Testis (tissue), 3 donors: ENCODE results near the gene MTOR. TPM values are rescaled to one million over a fixed set of nuclear protein-coding genes. Genes with fewer than 3 reads are reported as not detected.
"Not testable (repeated sequence)": the region's sequence is repeated elsewhere in the genome, so short reads cannot be mapped to it uniquely, and the experiment has no call there.

Experiments
- DNase-seq: peaks from one replicate; pipeline ENCODE4 v3.0.0-alpha.2; 2019
- H3K27ac ChIP-seq, 2 donors: fragments of 200-600 bp; sonication (generic); one replicate each; pipeline ENCODE4 v1.5.1; 2019
- H3K27me3 ChIP-seq: fragments of 200-600 bp; sonication (generic); one replicate; pipeline ENCODE4 v1.5.1; 2019
- H3K36me3 ChIP-seq: fragments of 200-600 bp; sonication (generic); one replicate; pipeline ENCODE4 v1.5.1; 2017; ENCODE audit warnings: low read depth; ENCODE audit errors: missing control alignments
- H3K4me1 ChIP-seq: fragments of 200-600 bp; sonication (generic); one replicate; pipeline ENCODE4 v1.5.1; 2019
- H3K4me3 ChIP-seq, 2 donors: fragments of 200-600 bp; sonication (generic); one replicate each; pipeline ENCODE4 v1.5.1; 2017 to 2019
- H3K9me3 ChIP-seq: fragments of 200-600 bp; sonication (generic); one replicate; pipeline ENCODE4 v1.5.1; 2017
- POLR2A ChIP-seq: fragments of 450-650 bp; IDR thresholded peaks from one replicate; pipeline ENCODE4 v1.6.1; 2017; ENCODE audit warnings: antibody characterized with exemption, mild to moderate bottlenecking, moderate library complexity
- WGBS, 2 donors: methylation state at CpG; one replicate each; pipeline ENCODE4 v1.1.5; 2018; 5-methylcytosine and 5-hydroxymethylcytosine counted together
- intact Hi-C: fragments of 100-400 bp; cut with DNase I; formaldehyde crosslinking; loops from one replicate; pipeline ENCODE4 v1.15.1; 2023; ENCODE audit warnings: low total_unique reads
- polyA plus RNA-seq: library from polyadenylated mRNA; stranded (reverse); fragments of 350-450 nt; fragmentation: Illumina TruSeq; extraction: RNeasy Lipid Tissue Mini Kit (QIAGEN cat#74804); gene quantifications from one replicate; pipeline ENCODE4 v1.2.3, GENCODE V29; 2014; ENCODE audit warnings: low read depth, low replicate concordance; ENCODE audit not compliant: insufficient read depth
- total RNA-seq, 2 donors: library from RNA; depleted of rRNA; stranded (reverse); fragments of >200 nt; gene quantifications; one replicate each; pipeline ENCODE4 v1.2.3, GENCODE V29; 2016
- TF ChIP-seq, protein P1 (sequence below), 3 experiments: fragments of 450-650 bp in 2 of 3; fragments of 200-600 bp in 1 of 3; sonication (generic) in 1 of 3; IDR thresholded peaks; one replicate each; pipeline ENCODE4 v1.5.1; 2016 to 2019; ENCODE audit warnings: antibody characterized with exemption in 3 of 3, mild to moderate bottlenecking in 2 of 3, moderate library complexity in 1 of 3

MTOR gene
- total and polyA plus RNA-seq, 3 donors from 2014 or later = 83.3 to 129 (median 108) TPM

DNA sequence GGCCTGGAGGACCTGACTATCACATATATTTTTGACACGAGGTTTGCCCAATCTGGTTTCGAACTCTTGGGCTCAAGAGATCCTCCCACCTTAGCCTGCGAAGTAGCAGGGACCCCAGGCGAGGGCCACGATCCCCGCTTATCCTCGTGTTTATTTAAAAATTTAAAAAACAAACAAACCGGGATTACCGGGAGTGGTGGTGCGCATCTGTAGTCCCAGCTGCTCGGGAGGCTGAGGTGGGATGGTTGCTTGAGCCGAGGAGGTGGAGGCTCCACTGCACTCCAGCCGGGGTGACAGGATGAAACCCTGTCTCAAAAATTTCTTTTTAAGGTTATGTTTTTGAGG, 162.2 kb downstream of the MTOR start:
- no peaks in the 10 kb centered on the region for H3K9me3 ChIP-seq
- intact Hi-C loops = no loop called here
- TF ChIP-seq, protein P1, sequence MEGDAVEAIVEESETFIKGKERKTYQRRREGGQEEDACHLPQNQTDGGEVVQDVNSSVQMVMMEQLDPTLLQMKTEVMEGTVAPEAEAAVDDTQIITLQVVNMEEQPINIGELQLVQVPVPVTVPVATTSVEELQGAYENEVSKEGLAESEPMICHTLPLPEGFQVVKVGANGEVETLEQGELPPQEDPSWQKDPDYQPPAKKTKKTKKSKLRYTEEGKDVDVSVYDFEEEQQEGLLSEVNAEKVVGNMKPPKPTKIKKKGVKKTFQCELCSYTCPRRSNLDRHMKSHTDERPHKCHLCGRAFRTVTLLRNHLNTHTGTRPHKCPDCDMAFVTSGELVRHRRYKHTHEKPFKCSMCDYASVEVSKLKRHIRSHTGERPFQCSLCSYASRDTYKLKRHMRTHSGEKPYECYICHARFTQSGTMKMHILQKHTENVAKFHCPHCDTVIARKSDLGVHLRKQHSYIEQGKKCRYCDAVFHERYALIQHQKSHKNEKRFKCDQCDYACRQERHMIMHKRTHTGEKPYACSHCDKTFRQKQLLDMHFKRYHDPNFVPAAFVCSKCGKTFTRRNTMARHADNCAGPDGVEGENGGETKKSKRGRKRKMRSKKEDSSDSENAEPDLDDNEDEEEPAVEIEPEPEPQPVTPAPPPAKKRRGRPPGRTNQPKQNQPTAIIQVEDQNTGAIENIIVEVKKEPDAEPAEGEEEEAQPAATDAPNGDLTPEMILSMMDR (IDR thresholded peaks at IDR 0.05) = no peak
- TF ChIP-seq POLR2A = no peak
- peak overlapping the region; percentile 86 to 98 for H3K4me3 ChIP-seq
- no peaks in the 10 kb centered on the region for H3K27me3 ChIP-seq
- H3K36me3 ChIP-seq = no peaks in the 10 kb centered on the region
- H3K4me1 ChIP-seq = peaks cover 4% of the 10 kb centered on the region
- 33 to 36% methylated on average over 13 of the region's 13 CpGs for WGBS, 2 donors
- H3K27ac ChIP-seq = peak overlapping the region; percentile 77 to 84
- no peak for DNase-seq

DNA sequence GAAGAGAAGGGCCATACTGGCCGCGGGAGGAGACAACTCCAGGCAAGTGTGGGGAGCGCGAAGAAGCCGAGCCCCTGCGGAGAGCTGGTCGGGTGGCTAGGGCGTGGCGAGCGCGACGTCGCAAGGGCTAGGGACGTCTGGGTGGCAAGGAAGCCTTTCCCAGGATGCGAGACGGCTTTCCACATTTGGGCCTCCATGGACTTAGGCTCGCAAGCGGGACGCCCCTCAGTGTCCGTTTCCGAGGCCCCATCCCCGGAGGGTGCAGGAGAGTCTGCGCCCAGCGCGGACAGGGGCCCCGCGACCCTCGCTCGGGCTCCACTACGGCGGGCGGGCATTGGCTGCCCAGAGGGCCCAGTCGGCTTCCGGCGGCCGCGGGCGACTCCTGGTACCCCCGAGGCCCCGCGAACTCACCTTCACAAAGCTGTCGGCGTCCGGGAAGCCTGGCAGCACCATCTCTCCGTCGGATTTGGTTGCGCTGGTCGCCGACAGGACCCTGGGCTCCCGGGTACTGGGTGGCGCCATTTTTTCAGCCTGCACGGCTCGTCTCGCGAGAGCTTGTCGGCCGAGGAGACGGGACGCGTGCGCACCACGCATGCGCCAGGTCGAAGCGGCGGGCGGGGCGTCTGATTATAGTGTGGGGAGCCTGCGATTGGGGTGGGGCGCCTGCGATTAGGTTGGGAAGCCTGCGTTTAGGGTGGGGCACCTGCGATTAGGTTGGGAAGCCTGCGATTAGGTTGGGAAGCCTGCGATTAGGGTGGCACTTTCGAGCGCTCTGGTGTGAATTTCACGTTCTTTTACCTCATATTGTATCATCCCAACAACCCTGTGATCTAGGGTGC, 162.8 kb downstream of the MTOR start, which contains the start of gene EXOSC10:
TSS of gene EXOSC10 (minus strand) at position 560 of the 839 bp plus-strand sequence. CDS start at position 522, 38 bp downstream.
- intact Hi-C loops = no loop called here

DNA sequence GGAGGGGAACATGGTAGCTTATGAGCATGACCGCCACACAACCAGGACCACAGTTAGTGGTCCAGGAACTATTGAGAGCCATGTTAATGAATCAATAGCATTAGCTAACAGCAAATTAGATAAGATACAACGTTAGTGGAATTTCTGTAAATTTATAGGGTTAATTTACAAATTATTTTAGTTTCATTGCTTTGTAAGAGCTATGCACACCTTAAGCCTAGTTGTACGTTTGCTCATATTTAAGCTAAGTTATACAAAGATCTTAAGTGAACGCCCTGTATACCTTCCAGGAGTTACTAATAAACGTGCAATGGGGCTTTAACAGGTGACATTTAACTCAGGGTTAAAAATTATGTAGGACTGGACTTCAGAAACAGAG, 163.4 kb downstream of the MTOR start:
- no peak for DNase-seq
- Histone ChIP-seq H3K4me1 (peaks cover 4% of the 10 kb centered on the region), H3K9me3 (no peaks in the 10 kb centered on the region), H3K27me3 (no peaks in the 10 kb centered on the region), H3K4me3 (peak overlapping the region; percentile 86 to 98), H3K27ac (peak overlapping the region; percentile 77 to 84), H3K36me3 (no peaks in the 10 kb centered on the region)
- 9 to 12% methylated on average over 5 of the region's 5 CpGs for WGBS, 2 donors
- intact Hi-C loops = no loop called here
- no peak for TF ChIP-seq POLR2A

More for the DNA sequence above, 162.8 kb downstream of the MTOR start, which contains the start of gene EXOSC10:
- H3K27ac ChIP-seq = peak within 1 kb of the TSS; percentile 77 to 84
- no peaks in the 10 kb centered on the region for H3K36me3 ChIP-seq
- peak within 1 kb of the TSS; percentile 86 to 98 for H3K4me3 ChIP-seq
- DNase-seq = peak; percentile 95
- 1% methylated on average over 33 to 78 of the region's 78 CpGs for WGBS, 2 donors
- peaks cover 4% of the 10 kb centered on the region for H3K4me1 ChIP-seq
- H3K9me3 ChIP-seq = no peaks in the 10 kb centered on the region
- no peaks in the 10 kb centered on the region for H3K27me3 ChIP-seq
- TF ChIP-seq, protein P1 (IDR thresholded peaks at IDR 0.05) = no peak
- no peak for TF ChIP-seq POLR2A

DNA sequence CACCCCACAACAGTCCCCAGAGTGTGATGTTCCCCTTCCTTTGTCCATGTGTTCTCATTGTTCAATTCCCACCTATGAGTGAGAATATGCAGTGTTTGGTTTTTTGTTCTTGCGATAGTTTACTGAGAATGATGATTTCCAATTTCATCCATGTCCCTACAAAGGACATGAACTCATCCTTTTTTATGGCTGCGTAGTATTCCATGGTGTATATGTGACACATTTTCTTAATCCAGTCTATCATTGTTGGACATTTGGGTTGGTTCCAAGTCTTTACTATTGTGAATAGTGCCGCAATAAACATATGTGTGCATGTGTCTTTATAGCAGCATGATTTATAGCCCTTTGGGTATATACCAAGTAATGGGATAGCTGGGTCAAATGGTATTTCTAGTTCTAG, 178.6 kb downstream of the MTOR start:
- WGBS, 2 donors = 93 to 97% methylated on average over 3 of the region's 3 CpGs
- H3K27me3 ChIP-seq, H3K4me3 ChIP-seq, H3K27ac ChIP-seq, DNase-seq, H3K9me3 ChIP-seq, H3K4me1 ChIP-seq, intact Hi-C loops, H3K36me3 ChIP-seq: not testable (repeated sequence)

DNA sequence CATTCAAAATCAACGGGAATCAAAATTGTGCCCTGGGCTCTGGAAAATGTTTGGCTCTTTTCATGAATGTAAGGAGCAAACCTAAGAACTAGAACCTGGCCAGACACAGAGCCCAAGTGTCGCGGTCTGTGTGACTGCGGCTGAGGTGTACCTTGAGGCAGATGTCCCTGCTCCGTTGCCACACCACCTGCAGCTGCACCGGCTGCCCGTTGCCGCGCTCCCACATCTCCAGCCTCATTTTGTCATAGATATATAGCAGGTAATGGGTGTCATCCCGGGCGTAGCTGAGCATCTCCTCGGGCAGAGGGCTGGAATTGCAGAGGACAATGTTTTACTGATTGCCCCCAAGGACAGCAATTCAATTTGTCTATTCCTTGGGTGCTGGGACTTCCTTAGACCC, 181.4 kb downstream of the MTOR start:
- TF ChIP-seq POLR2A = no peak
- TF ChIP-seq, protein P1 (IDR thresholded peaks at IDR 0.05) = no peak
- Histone ChIP-seq H3K4me3 (no peak overlapping the region), H3K4me1 (no peaks in the 10 kb centered on the region), H3K27me3 (no peaks in the 10 kb centered on the region), H3K27ac (no peak overlapping the region), H3K36me3 (no peaks in the 10 kb centered on the region), H3K9me3 (no peaks in the 10 kb centered on the region)
- DNase-seq = no peak
- intact Hi-C loops = no loop called here
- 84 to 94% methylated on average over 12 of the region's 12 CpGs for WGBS, 2 donors
